HAP-1 (cell line): ENCODE data around the gene FAM135A.
"Not testable (repeated sequence)": the region's sequence is repeated elsewhere in the genome, so short reads cannot be mapped to it uniquely, and the experiment has no call there.

Experiments used
- DNase-seq, 2 experiments: peaks; one replicate each; pipeline ENCODE4 v3.0.0-alpha.2; 2016 to 2020; ENCODE audit warnings: low spot score in 2 of 2
- H3K27me3 ChIP-seq: fragments of 250-450 bp; sonication (Bioruptor Pico); 2 replicates; pipeline ENCODE4 v1.5.1; 2020; ENCODE audit warnings: low read depth, mild to moderate bottlenecking, moderate library complexity
- H3K36me3 ChIP-seq: fragments of 250-450 bp; sonication (Bioruptor Pico); replicated peaks from 2 replicates; pipeline ENCODE4 v1.5.1; 2020; ENCODE audit warnings: mild to moderate bottlenecking
- H3K4me1 ChIP-seq: fragments of 250-450 bp; sonication (Bioruptor Pico); 2 replicates; pipeline ENCODE4 v1.5.1; 2020; ENCODE audit warnings: mild to moderate bottlenecking
- H3K4me3 ChIP-seq: fragments of 250-450 bp; sonication (Bioruptor Pico); 2 replicates; pipeline ENCODE4 v1.5.1; 2020; ENCODE audit warnings: mild to moderate bottlenecking, moderate library complexity
- H3K9me3 ChIP-seq: fragments of 250-450 bp; sonication (Bioruptor Pico); 2 replicates; pipeline ENCODE4 v1.5.1; 2020; ENCODE audit warnings: mild to moderate bottlenecking, moderate library complexity
- in situ Hi-C: fragments of 300-500 bp; cut with MboI; formaldehyde crosslinking; loops from 3 replicates; pipeline ENCODE4 v1.14.3; 2020; ENCODE audit warnings: low sequenced_read_pairs, inconsistent platforms, mixed read lengths

Gene FAM135A

DNA sequence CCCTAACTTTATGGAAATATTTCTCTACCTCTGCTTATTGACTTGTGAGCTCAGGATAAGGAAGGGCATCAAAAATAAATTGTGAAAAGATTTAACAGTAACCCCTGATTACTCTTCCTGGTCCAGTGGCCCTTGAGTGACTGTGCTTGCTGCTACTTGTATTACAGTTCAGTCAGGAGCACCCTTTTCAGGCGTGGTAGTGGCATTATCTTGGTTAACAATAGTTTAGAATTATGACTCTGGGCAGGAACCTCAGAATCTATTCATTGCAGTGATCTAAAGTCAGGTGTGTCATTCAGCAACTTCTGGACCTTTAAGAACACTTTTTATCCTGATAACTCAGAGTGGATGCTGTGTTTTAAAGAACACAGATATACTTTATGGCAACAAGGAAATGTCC lies 43.4 kb downstream of the FAM135A start:
- Histone ChIP-seq H3K9me3 (no peaks in the 10 kb centered on the region), H3K27me3 (no peaks in the 10 kb centered on the region), H3K4me3 (no peak overlapping the region), H3K36me3 (0 out of 2 replicates have a peak, but pooled peaks cover 4% of the 10 kb centered on the region), H3K4me1 (no peaks in the 10 kb centered on the region)
- in situ Hi-C loops = no loop called here
- DNase-seq = no peak

GRCh38 chr6:70459235-70459634 lies 45.9 kb downstream of the FAM135A start:
- Histone ChIP-seq H3K4me3 (no peak overlapping the region), H3K9me3 (no peaks in the 10 kb centered on the region), H3K4me1 (no peaks in the 10 kb centered on the region), H3K36me3 (no peaks in the 10 kb centered on the region), H3K27me3 (no peaks in the 10 kb centered on the region)
- in situ Hi-C loops = no loop called here
- no peak for DNase-seq

GRCh38 chr6:70459699-70460098 lies 46.4 kb downstream of the FAM135A start:
- DNase-seq, H3K27me3 ChIP-seq, H3K9me3 ChIP-seq, H3K4me3 ChIP-seq, H3K36me3 ChIP-seq, in situ Hi-C loops, H3K4me1 ChIP-seq: not testable (repeated sequence)

GRCh38 chr6:70470016-70470415 lies 56.7 kb downstream of the FAM135A start:
- H3K36me3 ChIP-seq = no peaks in the 10 kb centered on the region
- no peaks in the 10 kb centered on the region for H3K27me3 ChIP-seq
- no peak overlapping the region for H3K4me3 ChIP-seq
- in situ Hi-C loops = no loop called here
- H3K4me1 ChIP-seq = peaks cover 10% of the 10 kb centered on the region
- H3K9me3 ChIP-seq = no peaks in the 10 kb centered on the region
- no peak for DNase-seq

GRCh38 chr6:70470510-70470909 lies 57.2 kb downstream of the FAM135A start:
- DNase-seq, in situ Hi-C loops, H3K9me3 ChIP-seq, H3K27me3 ChIP-seq, H3K4me3 ChIP-seq, H3K36me3 ChIP-seq: not testable (repeated sequence)
- H3K4me1 ChIP-seq = peaks cover 15% of the 10 kb centered on the region

DNA sequence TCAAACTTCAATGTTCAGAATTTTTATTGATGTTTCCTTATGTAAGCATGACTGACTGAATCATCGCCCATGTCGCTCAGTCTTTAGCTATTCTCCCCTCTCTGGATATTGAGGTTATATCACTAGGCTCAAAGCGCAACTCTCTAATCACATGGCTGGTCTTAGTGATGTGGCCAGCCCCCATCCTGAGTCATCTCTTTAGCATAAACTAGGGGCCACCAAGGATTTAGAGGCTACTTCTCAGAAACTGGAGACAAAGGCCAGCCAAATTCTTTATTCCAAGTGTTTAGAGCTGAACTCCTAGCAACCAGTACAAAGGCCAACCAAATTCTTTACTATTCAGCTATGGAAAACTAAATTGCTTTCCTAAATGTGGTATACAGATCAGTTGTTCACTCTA lies 61.4 kb downstream of the FAM135A start:
- no peak overlapping the region for H3K4me3 ChIP-seq
- no peaks in the 10 kb centered on the region for H3K36me3 ChIP-seq
- peak; percentile 74 to 95 for DNase-seq
- peaks cover 22% of the 10 kb centered on the region for H3K4me1 ChIP-seq
- H3K27me3 ChIP-seq = no peaks in the 10 kb centered on the region
- in situ Hi-C loops = no loop called here
- no peaks in the 10 kb centered on the region for H3K9me3 ChIP-seq

- Histone ChIP-seq H3K9me3 (no peaks in the 10 kb centered on the region), H3K36me3 (no peaks in the 10 kb centered on the region), H3K4me3 (no peak overlapping the region), H3K4me1 (peaks cover 18% of the 10 kb centered on the region), H3K27me3 (no peaks in the 10 kb centered on the region)
- in situ Hi-C loops = no loop called here
- peak in 1 of 2 experiments; percentile 56 for DNase-seq
Measured at GRCh38 chr6:70479236-70479635, 65.9 kb downstream of the FAM135A start.

DNA sequence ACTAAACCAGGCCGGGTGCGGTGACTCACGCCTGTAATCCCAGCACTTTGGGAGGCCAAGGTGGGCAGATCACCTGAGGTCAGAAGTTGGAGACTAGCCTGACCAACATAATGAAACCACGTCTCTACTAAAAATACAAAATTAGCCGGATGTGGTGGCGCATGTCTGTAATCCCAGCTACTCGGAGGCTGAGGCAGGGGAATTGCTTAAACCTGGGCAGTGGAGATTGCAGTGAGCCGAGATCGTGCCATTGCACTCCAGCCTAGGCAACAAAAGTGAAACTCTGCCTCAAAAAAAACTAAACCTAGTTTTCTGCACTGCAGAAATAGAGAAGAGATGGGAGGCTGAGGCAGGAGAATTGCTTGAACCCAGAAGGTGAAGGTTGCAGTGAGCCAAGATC lies 73.3 kb downstream of the FAM135A start:
- not testable (repeated sequence) for H3K4me3 ChIP-seq

GRCh38 chr6:70489364-70489763 lies 76.1 kb downstream of the FAM135A start:
- Histone ChIP-seq H3K4me3 (no peak overlapping the region), H3K9me3 (no peaks in the 10 kb centered on the region), H3K36me3 (no peaks in the 10 kb centered on the region), H3K27me3 (no peaks in the 10 kb centered on the region), H3K4me1 (no peaks in the 10 kb centered on the region)
- in situ Hi-C loops = no loop called here
- DNase-seq = no peak

More for the DNA sequence above, 73.3 kb downstream of the FAM135A start:
- H3K27me3 ChIP-seq, H3K9me3 ChIP-seq, H3K36me3 ChIP-seq, DNase-seq, H3K4me1 ChIP-seq, in situ Hi-C loops: not testable (repeated sequence)

DNA sequence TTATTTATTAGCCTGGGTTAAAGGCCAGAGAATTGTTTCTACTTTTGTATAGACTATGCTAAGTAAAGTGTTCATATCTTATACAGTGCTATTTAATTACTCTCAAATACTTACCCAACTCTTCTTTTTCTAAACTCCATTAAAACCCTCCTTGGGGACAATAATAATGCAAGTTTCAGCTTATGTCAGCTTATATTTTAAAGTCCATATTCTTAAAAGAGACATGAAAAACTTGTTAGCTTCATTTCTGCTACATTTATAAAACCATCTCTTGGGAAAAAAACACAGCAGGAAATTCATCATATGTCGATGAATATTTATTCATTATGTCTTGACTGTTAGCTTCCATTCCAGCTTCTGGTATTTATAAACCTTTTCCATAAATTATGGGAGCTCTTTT lies 81.5 kb downstream of the FAM135A start:
- no peak for DNase-seq
- Histone ChIP-seq H3K36me3 (no peaks in the 10 kb centered on the region), H3K27me3 (no peaks in the 10 kb centered on the region), H3K4me1 (no peaks in the 10 kb centered on the region), H3K9me3 (0 out of 2 replicates have a peak, but pooled peaks cover 3% of the 10 kb centered on the region), H3K4me3 (no peak overlapping the region)
- in situ Hi-C loops = no loop called here

GRCh38 chr6:70495790-70496189 lies 82.5 kb downstream of the FAM135A start:
- H3K9me3 ChIP-seq, H3K27me3 ChIP-seq, H3K36me3 ChIP-seq, DNase-seq, H3K4me3 ChIP-seq, H3K4me1 ChIP-seq, in situ Hi-C loops: not testable (repeated sequence)

- H3K36me3 ChIP-seq = peaks cover 17% of the 10 kb centered on the region
- in situ Hi-C loops = no loop called here
- no peaks in the 10 kb centered on the region for H3K4me1 ChIP-seq
- no peak overlapping the region for H3K4me3 ChIP-seq
- no peaks in the 10 kb centered on the region for H3K27me3 ChIP-seq
- H3K9me3 ChIP-seq = no peaks in the 10 kb centered on the region; the same call in 1 of the 2 replicates
- no peak for DNase-seq
Measured at GRCh38 chr6:70502484-70502883, 89.2 kb downstream of the FAM135A start.

DNA sequence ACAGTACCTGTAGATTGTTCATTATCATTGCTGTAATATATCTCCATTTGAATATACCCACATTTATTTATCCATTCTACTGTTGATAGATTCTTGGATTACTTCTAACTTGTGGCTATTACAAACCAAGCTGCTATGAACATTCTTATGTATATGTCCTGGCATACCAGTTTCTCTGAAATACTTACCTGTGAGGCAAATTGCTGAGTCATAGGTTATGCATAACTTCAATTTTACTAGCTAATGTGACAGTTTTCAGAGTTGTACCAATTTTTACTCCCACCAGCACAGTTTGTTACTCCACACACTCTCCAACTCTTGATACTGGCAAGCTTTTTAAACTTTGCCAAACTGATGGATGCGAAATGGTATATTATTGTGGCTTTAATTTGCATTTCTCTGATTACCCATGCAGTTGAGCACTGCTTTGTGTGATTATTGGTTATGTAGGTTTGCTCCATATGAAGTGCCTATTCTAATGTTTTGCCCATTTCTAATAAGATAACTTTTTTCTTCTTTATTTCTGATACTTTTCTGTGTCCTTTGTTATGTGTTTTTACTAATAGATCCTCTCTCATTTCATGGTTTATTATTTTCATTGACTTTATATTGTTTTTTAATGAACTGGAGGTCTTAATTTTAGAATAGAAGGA lies 90.6 kb downstream of the FAM135A start:
- H3K4me3 ChIP-seq = no peak overlapping the region
- no peaks in the 10 kb centered on the region for H3K27me3 ChIP-seq
- H3K9me3 ChIP-seq = no peaks in the 10 kb centered on the region; the same call in 1 of the 2 replicates
- no peaks in the 10 kb centered on the region for H3K4me1 ChIP-seq
- in situ Hi-C loops = no loop called here
- H3K36me3 ChIP-seq = peaks cover 17% of the 10 kb centered on the region
- DNase-seq = no peak

DNA sequence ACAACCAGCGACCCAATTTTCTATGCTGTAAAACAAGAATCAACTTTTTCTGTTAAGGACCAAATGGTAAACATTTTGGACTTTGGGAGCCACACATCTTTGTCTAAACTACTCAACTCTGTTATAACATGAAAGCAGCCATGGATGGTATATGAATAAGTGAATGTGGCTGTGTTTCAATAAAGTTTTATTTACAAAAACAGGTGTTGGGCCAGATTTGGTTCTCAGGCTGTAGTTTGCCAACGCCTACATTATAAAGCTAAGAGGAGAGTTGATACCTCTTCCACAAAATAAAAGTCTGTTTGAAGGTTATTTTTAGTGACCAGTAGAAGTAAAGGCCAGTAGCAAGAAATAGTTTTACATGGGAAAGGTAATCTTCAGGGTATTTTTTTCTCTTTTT lies 93.0 kb downstream of the FAM135A start:
- Histone ChIP-seq H3K4me3 (no peak overlapping the region), H3K36me3 (peaks cover 17% of the 10 kb centered on the region), H3K9me3 (no peaks in the 10 kb centered on the region; the same call in 1 of the 2 replicates), H3K4me1 (peaks cover 5% of the 10 kb centered on the region), H3K27me3 (no peaks in the 10 kb centered on the region)
- in situ Hi-C loops = no loop called here
- DNase-seq = no peak

GRCh38 chr6:70507161-70507560 lies 93.9 kb downstream of the FAM135A start:
- Histone ChIP-seq H3K4me3 (no peak overlapping the region), H3K4me1 (peaks cover 5% of the 10 kb centered on the region), H3K27me3 (no peaks in the 10 kb centered on the region), H3K36me3 (peaks cover 17% of the 10 kb centered on the region), H3K9me3 (no peaks in the 10 kb centered on the region; the same call in 1 of the 2 replicates)
- in situ Hi-C loops = no loop called here
- no peak for DNase-seq
